CD4-positive, alpha-beta T cell treated with Interferon gamma for 1 hour (primary cell): ENCODE measurements around the gene ADARB1.

ENCODE experiments used
- DNase-seq: peaks from one replicate; pipeline ENCODE4 v3.0.0-alpha.2; 2020

ADARB1 gene

DNA sequence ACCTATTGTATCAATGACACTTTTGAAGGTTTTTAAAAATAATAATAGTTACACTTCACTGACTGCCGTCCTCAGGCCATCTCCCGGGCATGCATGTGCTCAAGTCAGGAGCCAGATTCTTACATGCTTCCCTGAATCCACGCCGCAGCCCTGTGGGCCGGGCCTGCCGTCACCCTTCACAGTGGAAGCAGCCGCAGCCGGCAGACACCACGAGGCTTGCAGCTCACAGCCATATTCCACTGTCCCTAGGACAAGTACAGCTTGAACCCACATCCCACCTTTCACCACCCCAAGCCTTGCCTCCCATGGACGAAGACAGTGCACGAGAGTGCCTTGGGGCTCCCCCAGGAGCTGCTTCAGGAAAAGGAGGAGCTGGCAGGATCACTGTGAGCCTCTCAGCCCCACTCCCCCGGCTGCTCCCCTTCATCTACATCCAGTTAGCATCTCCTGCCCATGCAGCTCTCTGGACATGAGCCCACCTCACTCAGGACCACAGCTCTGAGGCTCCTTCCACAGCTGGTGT is 136.1 kb downstream of the ADARB1 start:
- DNase-seq = no peak

DNA sequence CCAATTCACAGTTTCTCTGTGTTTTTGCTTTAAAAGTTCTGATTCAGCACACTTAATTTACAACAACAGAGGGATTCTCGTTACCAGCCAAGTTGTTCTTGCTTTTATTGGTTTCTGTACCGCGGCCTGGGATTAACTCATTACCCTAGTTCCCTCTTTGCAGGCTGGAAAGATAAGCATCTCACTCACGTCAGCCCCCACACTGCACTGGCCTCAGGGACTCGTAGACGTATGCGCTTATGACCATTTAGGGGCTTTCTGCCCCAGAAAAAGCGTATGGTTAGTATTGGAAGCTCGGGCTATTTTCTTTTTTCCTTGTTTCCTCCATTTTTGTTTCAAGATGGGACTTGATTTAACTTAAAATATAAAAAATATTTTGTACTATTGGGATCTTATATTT is 137.3 kb downstream of the ADARB1 start:
- no peak for DNase-seq

DNA sequence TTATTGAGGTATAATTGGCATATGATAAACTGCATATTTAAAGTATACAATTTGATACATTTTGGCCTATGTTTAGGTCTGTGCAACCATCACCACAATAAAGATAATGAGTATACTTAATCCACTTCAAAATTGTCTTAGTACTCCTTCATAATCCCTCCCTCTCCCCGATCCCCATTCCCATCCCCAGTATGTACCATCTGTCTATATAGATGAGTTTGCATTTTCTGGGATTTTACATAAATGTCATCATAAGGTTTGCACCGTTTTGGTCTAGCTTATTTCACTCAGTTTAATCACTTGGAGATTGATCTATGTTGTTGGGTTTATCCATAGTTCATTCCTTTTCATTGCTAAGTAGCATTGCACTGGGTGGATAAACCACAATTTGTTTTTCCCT is 139.0 kb downstream of the ADARB1 start:
- DNase-seq = no peak

DNA sequence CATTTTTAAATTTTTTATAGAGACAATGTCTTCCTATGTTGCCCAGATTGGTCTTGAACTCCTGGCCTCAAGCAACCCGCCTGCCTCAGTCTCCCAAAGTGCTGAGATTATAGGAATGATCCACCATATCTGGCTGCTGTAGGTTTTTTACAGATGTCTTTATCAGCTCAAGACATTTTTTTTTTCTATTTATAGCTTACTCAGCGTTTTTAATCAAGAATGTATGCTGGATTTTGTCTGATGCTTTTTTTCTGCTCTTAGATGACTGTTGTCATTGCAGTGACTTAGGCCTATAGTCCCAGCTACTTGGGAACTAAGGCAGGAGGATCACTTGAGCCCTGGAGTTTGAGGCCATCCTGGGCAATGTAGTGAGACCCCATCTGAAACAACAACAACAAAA is 140.8 kb downstream of the ADARB1 start:
- no peak for DNase-seq

GRCh38 chr21:45217010-45217409 is 142.6 kb downstream of the ADARB1 start:
- DNase-seq = no peak

DNA sequence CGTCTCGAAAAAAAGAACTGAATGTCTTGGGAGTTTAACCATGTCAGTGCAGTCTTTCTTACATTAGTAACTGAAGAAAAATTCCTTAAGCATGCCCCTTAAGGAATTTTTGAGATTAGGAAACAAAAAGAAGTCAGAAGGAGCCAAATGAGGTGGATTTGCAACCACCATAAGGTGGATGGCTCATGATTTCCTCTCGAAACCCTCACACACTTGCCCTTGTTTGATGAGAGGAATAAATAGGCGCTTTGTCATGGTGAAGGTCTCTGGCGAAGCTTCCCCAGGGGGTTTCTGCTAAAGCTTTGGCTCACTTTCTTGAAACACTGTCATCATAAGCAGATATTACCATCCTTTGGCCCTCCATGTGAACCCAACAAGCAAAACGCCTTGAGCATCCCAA is 145.1 kb downstream of the ADARB1 start:
- no peak for DNase-seq

DNA sequence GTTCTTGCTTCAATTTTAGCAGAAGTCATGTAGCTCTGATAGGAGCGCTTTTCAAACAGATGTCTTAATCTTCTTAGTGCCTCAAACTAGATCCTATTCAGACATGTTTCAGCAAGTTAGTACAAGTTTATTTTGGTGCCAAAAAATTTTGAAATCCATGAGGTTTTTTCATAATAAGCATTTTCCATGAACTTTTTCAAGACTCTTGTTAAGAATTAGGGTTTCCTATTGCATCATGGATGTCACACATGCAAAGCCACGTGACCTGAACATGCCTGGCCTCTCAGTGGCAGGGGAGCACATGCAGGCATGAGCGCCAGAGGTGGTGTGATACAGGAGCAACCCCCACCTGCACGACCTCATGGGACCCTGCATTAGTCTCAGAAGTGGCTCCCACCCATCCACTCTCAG is 145.7 kb downstream of the ADARB1 start:
- DNase-seq = no peak

- no peak for DNase-seq
Measured at GRCh38 chr21:45220714-45221490, 146.5 kb downstream of the ADARB1 start.

GRCh38 chr21:45222001-45222400 is 147.6 kb downstream of the ADARB1 start:
- DNase-seq = no peak

DNA sequence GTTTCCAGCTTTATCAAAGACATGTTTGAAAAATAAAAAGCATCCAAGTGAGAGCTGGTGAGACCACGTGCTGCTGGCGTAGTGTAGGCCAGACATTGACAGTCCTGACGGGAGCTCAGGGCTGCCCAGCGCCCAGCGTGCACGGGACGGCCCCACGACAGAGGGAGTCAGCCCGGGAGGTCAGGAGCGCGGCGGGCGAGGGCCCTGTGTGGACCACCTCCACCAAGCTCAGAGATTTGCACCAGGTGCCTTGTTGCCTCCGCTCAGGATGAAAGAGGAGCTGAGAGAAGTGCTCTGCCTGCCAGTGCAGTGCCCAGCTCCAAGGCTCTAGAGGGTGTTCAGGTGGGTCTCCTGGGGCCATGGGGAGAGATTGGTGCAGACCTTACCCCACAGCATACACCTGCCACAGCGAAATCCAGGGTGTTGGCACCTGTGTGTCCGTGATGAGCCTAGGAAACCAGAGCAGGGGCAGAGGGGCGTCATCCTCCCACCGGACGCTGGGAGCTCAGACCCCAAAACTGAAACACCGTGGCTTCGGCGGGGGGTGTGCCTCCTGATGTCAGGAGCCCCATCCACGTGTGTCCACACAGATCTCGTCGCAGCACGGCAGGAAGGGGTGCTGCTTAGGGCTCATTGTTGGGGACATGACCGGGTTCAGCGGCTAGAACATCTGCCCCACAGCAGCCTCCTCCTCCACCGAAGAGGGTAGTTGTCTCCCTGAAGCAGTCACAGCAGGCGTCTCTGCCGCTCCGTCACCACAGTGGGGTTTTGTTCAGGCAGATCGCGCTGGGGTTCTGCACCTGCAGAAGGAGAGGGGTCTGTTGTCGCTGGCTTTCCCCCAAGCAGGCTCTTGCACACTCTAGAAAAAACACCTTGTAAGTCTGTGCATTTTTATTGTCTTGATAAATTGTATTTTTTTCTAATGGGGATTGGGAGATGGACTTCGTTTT is 149.1 kb downstream of the ADARB1 start:
- no peak for DNase-seq

DNA sequence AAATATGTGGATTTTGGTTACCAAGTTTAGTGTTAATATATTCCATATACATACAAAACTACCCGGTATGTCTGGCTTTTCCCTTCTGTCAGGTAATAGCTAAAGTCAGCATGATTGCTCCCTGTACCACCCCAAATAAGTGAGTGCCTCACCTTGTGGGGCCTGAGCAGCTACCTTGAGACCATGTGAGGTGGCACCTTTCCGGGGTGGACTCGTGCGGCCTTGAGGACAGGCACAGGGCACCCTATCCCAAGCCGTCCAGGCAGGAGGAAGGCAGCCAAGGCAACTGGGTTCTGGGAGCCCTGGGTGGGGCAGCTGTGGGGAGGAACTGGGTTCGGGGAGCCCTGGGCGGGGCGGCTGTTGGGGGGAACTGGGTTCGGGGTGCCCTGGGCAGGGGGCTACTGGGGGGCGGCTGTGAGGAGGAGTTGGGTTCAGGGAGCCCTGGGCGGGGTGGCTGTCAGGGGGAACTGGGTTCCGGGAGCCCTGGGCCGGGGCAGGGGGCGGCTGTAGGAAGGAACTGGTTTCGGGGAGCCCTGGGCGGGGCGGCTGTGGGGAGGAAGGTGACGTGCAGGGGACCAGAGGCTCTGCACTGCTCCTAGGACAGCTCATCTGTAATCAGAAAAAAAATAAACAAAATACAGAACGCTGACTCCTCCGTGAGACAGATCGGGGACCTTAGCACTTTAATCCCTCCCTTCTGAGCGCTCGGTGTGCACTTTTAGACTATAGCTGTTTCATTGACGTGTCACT is 150.0 kb downstream of the ADARB1 start:
- peak; percentile 65 for DNase-seq

- no peak for DNase-seq
Measured at GRCh38 chr21:45225041-45225740, 150.8 kb downstream of the ADARB1 start.

DNA sequence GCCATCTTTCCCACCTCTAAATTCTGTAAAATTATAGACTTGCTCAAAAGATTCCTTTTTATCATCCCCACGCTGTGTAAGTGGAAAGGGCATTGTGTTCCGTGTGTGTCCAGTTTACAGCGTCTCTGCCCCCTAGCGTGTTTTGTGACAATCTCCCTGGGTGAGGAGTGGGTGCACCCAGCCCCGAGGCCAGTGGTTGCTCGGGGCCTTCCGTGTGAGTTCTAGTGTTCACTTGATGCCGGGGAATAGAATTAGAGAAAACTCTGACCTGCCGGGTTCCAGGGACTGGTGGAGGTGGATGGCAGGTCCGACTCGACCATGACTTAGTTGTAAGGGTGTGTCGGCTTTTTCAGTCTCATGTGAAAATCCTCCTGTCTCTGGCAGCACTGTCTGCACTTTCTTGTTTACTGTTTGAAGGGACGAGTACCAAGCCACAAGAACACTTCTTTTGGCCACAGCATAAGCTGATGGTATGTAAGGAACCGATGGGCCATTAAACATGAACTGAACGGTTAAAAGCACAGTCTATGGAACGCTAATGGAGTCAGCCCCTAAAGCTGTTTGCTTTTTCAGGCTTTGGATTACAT is 151.5 kb downstream of the ADARB1 start:
- no peak for DNase-seq

GRCh38 chr21:45226540-45227326 is 152.4 kb downstream of the ADARB1 start:
- peak; percentile 10 for DNase-seq

GRCh38 chr21:45227735-45228134 is 153.4 kb downstream of the ADARB1 start:
- no peak for DNase-seq

DNA sequence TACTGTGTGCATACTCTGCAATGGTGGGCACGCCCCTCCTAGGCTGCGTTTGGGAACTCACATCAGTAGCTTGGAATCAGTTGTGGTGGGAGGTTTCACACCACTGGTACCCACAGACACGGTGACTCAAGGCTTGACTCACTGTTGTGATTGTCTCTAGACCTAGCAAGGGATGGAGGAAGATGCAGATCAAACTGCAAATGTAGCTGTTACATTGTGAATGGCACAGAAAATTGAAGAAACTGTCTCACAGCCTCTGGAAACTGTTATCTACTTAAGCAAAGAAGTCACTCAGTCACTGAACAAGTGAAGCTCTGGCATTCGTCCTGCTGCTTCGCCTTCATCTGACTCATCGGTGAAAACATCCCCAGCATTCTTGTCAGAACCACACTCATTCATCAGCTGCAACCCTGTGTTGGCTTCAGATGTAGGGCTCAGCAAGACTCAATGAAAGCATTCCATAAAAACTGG is 153.8 kb downstream of the ADARB1 start:
- DNase-seq = peak; percentile 41

DNA sequence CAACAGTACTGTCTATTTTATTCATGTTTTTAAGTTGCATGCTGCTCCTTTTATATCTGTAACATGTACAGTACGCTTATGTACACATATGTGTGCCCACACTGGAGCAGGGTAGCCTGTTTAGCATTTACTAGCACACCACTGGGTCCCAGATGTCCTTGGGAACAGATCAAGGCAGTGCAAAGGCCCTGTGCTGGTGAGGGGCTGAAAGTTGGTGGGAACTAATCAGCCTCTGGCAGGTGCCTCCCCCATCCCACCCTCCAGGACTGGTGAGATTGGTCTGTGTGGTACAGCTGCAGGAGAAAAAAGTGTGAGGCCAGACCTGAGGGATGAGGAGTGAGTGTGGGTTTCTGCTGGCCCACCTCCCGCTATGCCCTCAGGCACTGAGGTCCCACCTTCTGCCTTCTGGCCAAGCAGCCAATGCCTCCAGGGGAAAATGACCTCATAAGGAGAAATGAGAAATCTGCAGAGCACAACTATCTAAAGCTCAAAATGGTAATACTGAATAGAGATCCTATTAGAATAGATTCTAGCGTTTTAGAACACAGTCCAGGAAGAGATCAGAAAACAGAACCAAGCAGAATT is 154.4 kb downstream of the ADARB1 start:
- DNase-seq = no peak

DNA sequence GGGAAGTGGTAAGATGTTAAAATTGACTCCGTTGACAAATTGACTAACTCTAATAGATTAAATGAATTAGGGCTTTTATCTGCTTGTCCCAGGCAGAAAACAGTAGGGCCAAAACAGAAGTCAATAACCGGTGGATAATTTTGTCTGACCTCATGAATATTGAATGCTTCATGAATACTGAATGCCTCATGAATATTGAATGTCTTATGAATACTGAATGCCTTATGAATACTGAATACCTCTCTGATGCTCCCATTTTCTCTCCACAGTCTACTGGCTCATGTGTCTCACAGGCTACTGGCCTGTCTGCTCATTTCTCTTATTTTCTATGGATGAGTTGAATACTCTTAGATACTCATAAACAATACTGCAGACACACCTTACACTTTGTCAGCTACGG is 157.3 kb downstream of the ADARB1 start:
- DNase-seq = no peak

GRCh38 chr21:45234127-45234526 is 159.7 kb downstream of the ADARB1 start:
- no peak for DNase-seq

- no peak for DNase-seq
Measured at GRCh38 chr21:45234965-45235364, 160.6 kb downstream of the ADARB1 start.

GRCh38 chr21:45235488-45235887 is 161.1 kb downstream of the ADARB1 start:
- no peak for DNase-seq
